ENCODE results near the gene PNLIPRP2.

Gene PNLIPRP2

DNA sequence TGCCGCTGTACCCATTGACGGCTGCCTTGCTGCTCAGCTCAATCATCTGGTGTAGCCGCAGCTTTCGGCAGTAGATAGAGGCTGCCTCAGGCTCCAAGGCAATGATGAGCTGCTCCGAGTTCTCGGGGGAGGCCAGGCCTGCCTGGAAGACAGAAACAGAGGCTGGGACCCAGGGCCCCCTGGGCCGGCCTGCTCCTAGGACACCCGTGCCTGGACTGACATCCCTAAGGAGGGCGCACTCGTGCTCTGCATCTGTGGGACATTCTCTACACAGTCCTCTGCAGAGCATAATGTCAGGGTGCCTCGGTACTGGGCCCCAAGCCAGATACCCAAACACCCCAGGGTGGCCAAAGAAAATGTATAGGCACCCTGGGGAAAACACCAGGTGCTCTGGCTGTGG is 63.1 kb downstream of the PNLIPRP2 start:
- DNase-seq (ENCODE audit: low spot score), result no peak

DNA sequence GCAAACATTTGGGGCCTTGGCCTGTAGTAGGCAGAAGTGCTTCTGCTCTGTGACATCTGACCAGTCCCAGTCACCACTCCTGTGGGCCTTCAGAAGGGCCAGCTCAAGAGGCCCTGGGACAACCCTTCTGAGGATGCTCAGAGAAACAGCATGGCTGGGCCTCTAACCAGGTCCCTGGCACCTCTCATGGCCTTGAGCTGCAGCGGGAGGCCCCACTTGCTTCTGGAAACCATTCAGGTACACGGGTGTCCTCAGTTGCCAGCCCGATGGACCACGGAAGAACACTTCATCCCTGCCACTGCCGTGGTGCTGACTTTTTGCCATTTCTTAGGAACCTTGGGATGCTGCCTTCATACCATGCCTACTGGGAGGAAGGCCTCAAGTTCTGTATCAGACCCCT is 64.0 kb downstream of the PNLIPRP2 start:
- no peak for DNase-seq (ENCODE audit: low spot score)

DNA sequence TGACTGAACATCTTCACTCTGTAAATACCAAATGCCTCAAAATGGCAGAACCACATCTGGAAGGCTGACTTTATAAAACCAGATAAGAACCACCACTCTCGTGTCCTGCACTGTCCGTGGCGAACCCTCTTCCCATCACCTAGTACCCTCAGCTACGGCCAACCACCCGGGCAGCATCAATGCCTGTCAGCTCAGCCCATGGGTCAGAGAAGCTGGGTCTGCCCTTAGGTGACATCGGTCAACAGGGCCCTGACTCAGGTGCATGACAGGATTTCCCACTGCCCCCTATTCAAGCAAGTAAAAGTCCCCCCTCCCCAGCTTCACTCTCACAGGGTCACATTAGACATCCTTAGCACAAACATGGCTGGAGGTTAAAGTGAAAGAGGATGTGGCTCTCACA is 65.1 kb downstream of the PNLIPRP2 start:
- no peak for DNase-seq (ENCODE audit: low spot score)

DNA sequence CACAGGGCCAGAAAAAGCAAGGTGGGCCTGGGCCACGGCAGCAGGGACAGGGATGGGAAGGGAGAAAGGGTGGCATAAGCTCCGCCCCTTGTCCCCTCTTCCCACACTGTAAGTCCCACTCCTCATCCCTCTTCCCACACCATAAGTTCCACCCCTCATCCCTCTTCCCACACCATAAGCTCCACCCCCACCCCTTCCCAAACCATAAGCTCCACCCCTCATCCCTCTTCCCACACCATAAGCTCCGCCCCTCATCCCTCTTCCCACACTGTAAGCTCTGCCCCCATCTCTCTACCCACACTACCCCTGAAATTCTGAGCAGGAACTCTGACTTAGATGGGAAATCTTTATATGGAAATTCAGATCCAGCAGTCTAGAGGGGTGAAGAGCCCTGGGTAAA is 65.9 kb downstream of the PNLIPRP2 start:
- DNase-seq (ENCODE audit: low spot score), result no peak

DNA sequence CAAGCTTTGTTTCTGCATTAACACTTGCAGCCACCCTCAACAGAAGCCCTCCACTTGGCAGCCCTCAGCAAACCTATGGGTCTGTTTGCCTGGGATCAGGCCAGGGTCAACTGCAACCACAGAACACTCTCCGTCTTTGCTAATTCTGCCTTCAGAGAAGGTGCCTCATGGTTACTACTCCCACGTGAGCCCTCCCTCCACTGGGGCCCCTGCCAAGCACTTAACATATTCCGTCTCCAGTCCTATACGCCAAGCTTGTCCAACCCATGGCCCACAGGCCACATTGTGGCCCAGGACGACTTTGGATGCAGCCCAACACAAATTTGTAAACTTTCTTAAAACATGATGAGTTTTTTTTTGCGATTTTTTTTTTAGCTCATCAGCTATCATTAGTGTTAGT is 66.9 kb downstream of the PNLIPRP2 start:
- DNase-seq (ENCODE audit: low spot score), result no peak

DNA sequence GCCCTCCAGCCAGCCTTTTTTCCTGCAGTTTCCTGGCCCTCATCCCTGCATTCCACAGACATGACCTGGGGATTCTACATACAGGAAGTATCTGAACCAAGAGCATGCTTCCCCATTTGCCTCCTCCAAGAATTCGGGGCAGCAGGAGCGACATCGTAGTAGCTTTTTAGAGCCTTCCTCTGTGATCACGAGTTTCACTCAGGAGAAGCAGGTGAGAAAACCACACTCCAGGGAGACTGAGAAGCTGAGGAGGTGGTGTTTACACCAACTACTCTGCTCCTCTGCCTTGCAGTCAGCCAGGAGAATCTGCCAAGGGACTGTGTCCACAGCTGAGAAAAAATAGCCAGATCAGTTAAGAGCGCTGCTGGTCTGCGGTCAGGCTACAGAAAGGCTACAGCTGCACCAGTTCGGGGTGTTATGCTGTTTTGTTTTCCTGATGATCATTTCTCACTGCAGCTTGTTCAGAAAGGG is 67.5 kb downstream of the PNLIPRP2 start:
- no peak for DNase-seq (ENCODE audit: low spot score)

DNA sequence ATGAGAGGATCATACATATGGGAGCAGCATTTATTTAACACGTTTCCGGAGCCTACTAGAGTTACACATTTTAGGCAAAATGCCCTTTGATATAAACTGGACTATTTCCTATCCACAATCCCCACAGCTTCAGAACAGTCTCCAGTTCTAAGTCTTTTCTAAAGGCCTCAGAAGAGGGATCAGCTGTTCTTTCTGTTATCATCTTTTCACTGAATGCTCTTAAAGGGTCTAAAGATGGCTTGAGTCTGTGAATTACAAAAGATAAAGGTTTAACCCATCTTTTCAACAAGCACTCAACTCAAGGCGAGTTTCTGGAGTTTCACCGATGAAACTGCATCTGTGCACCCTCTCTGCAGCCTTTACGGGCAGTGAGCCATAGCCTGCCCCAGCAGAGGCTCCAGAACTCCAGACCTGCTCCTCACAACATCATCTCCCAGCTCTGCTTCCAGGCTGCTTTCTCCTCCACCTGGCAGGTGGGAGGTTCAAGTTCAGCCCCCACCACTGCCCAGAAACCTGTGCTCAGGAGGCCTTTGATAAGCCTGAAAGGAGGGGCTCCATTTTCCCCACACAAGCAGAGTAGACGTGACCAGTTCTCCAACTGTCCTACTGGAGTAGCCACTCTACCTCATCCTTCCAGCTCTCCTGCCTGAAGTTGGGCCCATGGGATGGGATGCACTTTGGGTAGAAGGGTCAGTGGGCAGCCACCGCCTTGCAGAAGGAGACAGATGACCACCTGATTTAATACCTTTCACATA is 68.2 kb downstream of the PNLIPRP2 start:
- no peak for DNase-seq (ENCODE audit: low spot score)

DNA sequence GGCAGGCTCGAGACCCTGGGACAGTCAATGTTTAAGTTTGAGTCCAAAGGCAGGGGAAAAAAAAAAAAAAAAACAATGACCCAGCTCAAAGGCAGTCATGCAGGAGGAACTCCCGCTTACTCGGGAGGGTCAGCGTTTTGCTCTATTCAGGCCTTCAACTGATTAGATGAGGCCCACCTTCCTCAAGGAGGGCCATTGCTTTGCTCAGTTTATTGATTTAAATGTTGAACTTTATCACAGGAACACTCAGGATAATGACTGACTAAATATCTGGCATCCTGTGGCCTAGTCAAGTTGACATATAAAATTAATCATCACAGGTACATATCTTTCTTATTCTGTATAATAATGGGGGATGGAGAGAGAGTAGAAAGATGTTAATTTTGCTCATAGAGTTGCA is 69.0 kb downstream of the PNLIPRP2 start:
- DNase-seq (ENCODE audit: low spot score), result no peak

DNA sequence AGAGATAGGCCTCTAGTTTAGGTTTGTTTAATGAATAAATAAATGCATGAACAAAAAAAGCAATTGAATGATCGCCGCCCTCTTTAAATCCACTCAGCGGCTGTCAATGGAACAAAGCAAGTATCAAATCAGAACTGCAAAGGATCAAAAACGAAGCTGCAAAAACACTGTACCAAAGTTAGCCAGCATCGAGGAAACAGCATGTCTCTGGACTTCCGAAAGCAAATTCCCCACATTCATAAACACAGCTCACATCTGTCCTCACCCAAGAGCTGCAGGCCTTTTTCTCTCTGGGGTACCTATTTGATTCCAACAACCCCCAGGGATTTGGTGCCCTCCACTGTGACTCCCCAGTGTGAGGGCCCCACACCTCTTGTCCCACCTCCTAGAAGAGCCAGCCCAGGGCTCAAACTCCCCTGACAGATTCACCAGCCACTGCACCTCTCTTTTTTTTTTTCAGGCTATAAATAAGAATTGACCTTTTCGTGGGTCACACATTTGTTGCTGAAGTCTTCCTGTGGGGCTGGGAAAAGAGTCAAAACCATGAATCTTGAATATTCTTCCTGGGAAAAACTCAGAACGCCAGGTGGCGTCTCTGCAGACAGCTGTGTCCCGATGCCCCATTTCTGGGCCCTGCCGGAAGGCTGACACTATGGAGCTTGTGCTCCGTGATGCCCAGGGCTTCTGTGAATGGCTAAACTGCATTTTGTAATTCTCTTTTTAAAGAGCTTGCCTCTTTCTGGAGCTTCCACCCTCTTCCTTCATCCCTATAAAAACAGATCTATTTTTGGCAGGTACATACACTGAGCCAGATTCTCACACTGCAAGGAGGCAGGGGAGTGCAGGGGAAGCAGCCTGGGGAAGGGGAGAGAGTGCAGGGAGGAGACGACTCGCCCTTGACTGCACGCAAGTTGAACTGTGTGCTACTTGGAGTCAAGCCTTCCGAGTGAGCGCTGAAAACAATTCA is 69.9 kb downstream of the PNLIPRP2 start:
- DNase-seq (ENCODE audit: low spot score), result no peak

DNA sequence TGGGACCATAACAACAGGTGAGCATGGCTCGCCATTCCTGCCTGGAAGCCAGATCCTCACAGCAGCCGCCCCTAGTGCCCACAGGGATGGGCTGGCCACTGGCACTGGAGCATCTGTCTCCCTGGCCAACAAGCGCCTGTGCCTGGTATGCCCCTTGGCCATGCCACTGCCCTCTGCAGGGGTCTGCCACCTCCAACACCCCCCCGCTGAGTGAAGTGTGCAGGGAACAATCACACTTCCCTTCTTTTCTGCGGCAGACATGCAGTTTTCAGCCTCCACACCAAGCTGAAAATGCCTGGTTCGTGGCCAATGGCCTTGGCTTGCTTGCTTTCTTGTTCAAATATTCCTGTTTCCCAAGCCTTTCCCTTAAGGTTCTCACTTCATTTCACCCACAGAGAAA is 70.9 kb downstream of the PNLIPRP2 start:
- DNase-seq (ENCODE audit: low spot score), result no peak

DNA sequence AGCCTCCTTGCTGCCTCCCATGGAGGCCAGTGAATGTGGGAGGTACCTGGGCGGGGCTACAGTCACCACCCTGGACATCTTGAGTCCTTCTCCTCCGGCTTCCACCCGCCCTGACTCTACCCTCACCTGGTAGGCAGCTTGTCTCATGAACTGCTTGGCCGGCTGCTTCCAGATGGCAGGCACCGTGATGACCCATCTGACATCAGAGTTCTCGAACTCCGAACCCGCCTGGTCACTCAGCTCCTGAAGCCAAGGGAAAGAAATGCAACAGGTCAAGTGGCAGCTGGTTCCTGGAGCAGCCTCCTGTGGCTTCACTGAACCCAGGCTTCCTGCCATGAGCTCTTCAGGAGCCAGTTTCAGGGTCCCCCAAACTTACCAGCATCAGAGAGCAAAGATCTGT is 71.5 kb downstream of the PNLIPRP2 start:
- DNase-seq (ENCODE audit: low spot score), result no peak

DNA sequence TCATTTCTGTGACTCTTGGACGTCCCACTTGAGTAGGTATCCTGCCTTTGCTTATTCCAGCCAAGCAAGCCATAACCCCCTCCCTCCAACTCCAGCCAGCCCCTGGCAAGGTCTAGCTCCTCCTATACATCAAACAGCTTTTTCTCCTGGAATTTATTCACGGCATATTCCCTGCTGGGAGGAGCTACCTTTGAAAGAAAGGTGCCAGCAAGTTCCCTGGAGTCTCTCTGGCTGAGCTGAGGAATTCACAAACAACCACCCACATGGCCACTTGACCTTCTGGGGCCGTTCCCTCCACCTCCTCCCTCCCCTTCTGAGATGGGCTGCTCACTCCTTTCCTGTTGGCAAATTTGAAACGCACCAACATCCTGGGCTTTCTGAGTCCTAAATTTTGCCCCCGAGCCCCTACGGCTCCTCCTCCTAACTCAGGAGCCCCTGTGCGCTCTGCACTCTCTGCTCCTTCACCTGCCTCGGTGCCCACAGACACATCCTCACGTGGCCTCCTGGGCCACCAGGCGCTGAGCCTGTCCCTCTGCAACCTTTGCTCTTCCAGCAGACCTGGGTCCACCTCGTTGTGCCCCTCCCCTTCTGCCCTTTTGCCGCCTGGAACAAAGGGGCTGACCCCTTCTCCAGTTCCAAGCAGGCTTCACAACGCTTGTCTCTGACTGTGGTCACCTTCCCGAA is 73.6 kb downstream of the PNLIPRP2 start:
- peak; percentile 16 for DNase-seq (ENCODE audit: low spot score)
